Measurements from ENCODE around the gene B4GALT3.
"Not testable (repeated sequence)": the region's sequence is repeated elsewhere in the genome, so short reads cannot be mapped to it uniquely, and the experiment has no call there.

B4GALT3 gene

DNA sequence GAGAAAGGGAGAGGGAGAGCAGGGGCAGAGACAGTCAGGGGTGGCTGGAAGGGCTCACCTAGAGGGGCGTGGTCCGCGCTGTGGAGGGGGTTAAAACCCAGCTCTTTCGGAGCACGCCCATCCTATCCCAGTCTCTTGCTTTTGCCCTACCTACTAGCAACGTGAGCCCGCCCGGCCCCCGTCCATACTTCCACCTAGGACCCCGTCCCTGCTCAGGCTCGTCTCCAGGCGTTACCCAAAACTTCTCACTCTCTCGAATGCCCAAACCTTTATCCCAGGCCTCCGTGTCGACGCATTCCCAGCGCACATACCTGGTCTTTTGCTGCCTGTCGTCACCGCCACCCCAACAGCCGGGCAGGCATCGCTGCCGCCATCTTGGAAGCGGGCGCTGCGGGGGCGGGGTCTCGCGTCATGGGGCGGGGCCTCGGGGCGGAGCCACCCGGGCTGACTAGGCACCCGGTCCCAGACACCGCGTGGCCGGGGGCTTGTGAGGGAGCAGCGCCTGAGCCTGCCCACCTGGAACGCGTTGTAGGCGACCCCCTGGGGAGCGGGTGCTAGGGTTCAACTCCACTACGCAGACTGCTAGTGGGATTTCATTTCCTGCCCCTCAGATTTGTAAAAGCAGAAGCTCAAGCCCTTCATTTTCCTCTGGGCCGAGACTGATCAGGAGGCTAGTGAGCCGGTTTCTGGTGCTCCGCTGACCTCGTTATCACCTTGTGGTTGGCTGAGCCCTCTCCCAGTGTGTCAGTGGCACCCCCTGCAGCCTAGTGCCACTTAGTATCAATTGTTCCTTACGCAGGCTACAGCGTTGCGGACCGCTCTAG is at the start of gene B4GALT3:
B4GALT3 (minus strand) TSS at position 396 of the 824 bp plus-strand sequence. CDS start 1,447 bp downstream, outside the sequence.
- peak; percentile 94 for DNase-seq

DNA sequence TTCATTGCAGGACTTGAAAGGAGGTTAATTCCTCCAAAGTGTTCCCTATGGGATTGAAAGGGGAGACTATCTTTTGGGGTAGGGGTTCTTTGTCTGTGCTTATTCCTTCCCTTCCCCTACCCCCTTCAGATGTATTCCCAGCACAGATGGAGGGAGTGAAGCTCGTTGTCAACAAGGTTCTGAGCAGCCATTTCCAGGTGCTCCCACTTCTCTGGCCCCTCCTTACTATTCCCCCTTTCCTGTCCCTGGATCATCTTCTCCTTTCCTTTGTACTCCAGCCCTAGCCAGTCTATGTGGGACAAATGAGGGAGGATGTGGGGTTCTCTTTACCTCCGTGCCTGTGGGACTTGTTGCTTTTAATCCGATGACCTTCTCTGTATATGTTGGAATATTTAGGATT is 49.5 kb upstream of the B4GALT3 start:
- no peak for DNase-seq

DNA sequence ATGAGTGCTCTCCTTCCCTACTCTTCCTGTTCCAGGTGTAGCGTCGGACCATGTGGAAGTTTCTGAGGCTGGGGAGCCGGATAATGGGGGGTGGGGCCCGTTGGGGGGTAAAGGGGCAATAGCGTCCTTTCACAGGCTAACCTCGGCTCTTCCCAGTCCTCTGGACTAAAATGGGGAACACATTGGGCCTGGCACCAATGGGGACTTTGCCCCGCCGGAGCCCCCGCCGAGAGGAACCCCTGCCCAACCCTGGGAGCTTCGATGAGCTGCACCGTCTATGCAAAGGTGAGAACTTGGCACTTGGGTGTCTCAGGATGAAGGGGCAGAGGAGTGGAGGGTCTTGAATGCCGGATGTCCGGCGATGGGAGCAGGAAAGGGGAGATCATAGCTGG is 49.0 kb upstream of the B4GALT3 start:
- DNase-seq, result no peak

DNA sequence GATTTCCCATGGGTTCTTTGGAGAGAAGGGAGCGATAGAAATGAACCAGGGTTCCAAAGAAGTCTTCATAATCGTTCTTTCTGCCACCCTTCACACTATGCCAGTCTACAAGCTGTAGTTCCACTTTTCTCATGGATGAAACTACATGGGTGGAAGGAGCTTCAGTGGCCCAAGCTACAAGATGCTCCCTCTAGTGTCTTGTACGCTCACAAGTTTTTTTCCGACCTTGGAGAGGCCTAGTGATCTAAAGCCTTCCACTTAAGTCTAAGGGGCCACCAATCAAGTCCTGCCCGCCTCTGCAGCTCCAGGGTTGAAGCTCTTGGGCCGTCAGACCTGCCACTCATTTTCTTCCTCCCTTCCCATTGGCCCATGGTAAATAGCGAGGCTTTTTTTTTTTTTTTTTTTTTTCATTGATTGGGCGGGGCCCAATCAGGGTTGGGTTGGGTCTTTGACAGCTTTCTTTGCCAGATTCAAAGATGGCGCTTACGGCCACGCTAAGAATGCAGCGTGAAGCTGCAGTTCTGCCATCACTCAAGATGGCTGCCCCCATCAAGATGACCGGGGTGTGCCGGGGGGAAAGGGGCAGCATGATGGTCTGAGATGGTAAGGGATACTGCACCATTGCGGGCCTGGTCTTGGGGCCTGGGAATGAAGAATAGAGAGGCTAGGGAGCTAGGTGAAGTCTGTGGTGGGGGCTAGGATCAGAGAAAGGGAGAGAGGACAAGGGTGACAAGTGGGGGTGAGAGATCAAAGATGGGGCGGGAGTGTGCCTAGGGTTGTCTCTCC is 48.4 kb upstream of the B4GALT3 start, which contains the start of gene TOMM40L:
TOMM40L (plus strand) TSS at position 527 of the 786 bp plus-strand sequence. CDS start 430 bp downstream, outside the sequence.
- DNase-seq, result peak; percentile 85

DNA sequence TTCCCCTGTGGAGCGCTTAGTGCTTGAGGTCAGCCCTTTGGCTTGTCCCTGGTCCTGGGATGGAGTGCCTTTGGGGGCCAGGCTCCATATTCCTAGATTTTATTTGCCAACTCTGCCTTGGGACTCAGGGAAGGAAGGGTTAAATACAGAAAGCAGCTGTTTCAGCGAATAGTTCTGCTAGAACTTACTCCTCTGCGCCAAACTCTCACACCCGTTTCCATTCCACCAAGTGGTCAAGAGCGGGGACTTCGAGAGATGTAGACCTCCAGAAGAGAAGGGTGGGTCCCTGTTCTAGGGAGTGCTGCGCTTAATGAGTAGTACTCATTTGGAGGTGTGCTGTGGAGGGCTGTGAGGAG is 47.8 kb upstream of the B4GALT3 start:
- no peak for DNase-seq

DNA sequence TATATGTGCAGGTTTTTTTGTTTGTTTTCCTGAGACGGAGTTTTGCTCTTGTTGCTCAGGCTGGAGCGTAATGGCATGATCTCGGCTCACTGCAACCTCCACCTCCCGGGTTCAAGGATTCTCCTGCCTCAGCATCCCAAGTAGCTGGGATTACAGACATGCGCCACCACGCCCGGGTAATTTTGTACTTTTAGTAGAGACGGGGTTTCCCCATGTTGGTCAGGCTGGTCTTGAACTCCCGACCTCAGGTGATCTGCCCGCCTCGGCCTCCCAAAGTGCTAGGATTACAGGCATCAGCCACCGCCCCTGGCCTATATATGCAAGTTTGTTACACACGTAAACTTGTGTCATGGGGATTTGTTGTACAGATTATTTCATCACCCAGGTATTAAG is 47.4 kb upstream of the B4GALT3 start:
- DNase-seq, result not testable (repeated sequence)

DNA sequence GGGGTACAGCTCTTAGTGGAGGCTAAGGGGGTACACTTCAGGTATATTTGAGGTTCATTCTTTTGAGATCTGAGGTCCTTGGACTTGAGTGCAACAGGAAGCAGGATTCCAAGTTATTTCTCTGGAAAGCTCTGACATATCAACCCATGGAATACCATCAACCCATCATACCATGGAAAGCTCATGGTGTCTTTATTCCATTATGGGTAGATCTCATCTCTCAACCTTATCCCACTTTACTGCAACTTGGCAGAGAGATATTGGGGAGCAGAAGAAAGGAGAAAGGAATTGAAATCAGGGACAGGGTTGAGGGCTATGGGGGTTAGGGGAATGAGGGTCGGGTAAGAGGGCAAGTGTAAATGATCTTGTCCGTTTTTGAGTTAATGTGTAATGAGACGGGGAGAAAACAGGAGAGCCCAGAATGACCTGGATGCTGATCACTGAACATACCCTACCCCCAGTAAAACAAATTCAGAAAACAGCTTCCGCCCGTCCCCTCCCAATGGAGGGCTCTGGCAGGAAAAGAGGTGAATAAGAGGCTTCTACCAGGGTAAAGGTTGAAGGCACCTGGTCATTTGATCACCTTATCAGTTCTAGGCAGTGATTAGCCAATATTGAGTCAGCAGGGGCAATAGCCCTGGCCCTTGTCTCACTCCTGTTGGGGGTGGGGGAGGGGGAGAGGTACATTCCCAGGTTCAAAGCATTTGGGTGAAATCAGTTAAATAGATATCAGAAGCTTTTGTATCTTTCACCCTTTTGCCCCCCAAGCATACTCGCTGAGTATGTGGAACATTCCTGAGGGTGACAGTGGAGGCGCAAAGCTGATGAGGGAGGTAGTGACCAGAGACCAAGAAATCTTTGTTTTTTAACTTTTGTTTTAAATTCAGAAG is 46.7 kb upstream of the B4GALT3 start:
- DNase-seq, result no peak

DNA sequence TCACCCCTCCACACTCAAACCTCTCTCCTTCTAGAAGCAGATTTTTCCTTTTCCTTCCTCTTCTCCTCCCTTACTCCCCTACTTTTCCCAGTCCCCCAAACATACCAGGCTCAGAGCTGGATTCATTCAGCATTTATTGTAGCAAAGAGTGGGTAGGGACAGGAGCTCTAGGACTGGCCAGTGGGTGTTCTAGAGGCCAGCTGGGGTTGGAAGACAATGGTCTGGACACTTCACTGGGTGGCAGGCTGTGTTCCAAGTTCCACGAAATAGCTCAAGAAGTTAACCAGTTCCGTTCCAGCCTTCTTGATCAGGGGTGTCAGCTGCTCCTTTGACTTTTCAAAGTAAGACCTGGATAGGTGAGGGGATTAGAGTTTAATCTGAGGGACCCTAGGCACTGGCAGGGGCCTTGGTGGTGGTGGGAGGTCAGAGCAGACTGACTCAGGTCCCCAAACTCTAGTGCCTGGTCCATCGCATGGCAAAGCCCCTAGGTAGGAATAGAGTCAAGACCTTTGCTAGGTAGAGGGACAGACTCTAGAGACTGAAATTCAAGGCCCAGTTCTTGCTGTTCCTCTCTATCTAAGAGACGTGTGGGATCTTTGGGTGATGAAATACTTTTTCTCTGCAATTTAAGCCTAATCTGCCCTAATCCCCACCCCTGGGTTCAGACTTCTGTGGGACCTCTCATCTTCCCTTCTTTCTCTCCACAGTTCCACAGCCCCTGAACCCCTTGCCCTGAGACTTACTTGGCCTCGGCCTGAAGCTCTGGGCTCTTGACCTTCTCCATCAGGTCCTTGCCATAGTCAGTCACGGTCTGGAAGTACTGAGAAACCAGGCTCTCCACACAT is 45.1 kb upstream of the B4GALT3 start:
- no peak for DNase-seq

DNA sequence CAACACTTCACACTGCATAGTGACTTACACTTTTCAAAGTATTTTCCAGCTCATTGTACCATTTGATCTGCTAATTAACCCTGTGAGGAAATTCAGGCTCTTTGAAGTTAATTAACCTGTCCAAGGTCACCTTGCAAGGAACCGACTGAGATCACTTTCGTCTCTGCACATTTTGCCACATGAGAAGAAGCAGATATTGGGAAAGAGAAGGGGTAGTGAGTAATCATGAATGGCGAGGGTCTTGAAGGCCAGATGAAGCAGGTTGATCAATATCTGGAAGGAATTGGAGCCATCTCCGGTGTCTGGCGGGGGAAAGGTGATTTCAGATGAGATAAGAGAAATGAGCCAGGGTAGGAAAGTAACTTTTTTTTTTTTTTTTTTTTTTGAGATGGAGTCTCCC is 42.7 kb upstream of the B4GALT3 start:
- no peak for DNase-seq

DNA sequence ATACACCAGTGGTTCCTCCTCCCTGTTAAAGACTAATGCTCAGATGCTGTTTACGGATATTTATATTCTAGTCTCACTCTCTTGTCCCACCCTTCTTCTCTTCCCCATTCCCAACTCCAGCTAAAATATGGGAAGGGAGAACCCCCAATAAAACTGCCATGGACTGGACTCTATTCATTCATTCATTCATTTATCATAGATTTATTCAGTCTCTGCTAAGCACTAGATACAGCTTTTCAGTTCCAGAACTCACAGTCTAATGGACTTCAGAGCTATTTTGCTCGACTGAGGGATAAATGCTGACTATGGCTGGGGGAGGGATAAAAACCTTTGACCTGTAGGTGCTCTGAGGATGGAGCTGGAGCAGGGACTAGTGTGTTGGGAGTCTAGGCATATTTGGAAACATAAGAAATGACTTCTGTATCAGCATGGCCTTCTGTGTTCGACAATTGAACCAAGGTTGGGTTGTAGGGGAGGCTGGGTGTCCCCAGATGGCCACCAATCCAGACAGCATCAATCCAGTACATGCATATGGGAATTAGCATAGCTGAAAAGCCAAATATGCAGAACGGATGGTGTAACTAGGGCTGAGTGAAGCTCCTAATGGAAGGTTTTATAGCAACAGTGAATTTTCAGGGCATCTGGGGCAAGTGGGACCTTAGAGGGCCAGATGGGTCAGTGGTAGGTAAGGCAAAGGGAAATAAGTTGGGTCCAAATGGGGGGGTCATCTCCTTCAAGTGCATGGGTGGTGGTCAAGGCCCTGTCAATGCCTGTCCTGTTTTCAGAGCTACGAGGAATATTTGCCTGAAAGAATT is 42.0 kb upstream of the B4GALT3 start:
- DNase-seq, result no peak

DNA sequence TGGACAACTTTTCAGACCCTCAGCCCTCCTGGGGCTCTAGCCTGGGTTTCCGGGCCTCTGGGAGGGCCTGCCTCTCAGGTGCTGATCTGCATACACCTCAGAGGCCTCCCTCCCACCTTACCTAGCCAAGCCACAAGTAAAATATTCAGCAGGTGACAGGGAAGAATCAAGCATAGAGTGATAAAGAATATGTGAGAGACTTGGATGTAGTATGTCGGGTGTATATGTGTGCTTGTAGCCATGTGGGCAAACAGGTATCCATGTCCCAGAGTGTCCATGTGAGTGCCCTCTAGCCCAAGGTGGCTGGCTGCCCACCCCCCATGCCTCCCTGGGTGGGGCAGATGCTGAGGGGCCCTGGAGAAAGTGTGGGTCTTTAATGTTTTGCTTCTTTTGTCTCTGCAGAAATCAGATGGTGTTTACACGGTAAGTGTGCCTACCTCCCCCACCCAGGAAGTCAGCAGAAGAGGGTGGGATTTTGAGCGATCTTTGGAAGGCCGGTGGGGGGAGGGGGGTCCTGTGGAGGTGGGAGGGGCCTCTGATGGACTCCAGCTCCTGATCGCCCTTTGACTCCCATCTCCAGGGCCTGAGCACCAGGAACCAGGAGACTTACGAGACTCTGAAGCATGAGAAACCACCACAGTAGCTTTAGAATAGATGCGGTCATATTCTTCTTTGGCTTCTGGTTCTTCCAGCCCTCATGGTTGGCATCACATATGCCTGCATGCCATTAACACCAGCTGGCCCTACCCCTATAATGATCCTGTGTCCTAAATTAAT is 41.2 kb upstream of the B4GALT3 start:
- DNase-seq, result no peak

DNA sequence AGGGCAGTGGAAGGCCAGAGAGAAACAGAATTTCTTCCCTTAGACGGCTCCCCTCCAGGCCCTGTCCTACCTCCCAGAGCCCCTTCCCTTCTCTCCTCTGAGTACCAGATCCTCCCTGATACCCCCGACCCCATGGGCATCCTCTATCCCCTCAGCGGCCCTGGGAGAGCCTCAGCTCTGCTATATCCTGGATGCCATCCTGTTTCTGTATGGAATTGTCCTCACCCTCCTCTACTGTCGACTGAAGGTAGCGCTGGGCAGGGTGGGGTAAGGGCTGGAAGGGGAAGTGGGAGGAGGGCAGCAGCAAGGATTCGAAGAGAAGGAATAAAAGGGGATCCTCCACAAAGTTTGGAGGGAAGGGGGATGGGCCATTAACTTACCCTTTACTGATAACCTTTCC is 40.5 kb upstream of the B4GALT3 start:
- DNase-seq, result no peak

DNA sequence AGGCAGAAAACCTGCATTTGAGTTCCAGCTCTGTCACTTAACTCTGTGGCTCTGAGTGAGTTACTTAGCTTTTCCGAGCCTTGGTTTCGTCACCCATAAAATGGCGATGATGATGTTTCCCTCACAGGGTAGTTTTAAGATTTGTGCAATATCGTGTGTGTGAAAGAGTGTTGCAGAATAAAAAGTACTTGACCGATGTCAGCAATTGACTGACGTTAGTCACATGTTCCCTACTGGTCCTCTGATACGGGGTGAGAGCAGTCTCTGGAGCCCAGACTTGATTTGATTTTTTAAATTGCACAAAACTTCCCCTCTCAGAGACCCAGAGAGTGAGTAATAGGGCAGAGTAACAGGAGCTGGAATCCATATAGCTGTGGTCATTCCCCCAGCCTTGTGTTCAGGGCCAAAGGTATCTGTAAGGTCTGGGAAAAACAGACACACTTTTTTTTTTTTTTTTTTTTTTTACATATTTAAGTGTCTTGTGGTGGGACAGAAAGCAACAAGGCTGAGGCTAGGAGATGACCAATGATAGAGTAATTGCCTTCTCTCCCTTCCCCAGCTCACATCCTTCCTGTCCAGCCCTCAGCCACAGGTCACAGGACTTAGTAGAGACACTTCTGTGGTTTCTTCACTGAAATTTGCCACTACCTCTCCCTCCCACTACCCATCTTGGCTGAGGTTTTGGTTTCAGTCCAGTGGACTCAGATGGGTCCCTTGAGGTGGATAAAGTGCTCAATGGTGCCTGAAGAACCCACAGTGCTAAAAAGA is 39.8 kb upstream of the B4GALT3 start:
- no peak for DNase-seq

DNA sequence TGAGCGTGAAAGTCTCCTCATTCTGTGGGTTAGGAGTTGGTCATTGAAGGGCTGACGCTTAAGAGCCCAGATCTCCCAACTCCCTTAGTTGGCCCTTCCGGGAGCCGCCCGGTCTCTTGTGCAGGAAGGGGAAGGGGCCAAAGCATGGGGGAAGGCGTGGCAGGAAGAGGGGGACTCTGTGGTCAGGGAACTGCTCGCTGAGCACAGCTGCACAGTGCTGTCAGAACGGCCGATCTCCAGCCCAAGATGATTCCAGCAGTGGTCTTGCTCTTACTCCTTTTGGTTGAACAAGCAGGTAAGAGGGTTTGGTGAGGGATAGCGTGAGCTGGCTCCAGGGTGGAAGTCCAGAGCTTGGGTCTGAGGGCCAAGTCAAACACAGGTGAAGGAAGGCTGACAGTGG is 37.8 kb upstream of the B4GALT3 start, which contains the start of gene FCER1G:
FCER1G (plus strand) TSS at position 220 of the 400 bp plus-strand sequence; CDS start at position 247, 27 bp downstream.
- no peak for DNase-seq

DNA sequence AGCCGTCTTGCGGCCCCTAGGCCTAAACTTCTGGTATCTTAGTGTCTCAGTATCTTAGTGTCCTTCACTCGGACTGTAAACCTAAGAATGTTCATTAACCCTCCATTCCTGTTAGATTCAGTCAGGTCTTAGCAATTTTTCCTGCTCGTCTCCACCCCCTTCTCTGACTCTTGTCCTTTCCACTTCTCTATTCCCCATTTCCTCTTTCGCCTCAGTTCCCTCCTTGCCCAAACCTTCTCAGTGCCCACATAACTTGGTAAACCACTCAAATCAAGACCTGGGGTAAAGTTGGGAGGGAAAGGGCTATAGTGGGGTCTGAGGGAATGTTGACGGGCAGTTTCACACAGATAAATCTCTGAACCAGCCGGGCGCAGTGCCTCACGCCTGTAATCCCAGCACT is 37.1 kb upstream of the B4GALT3 start:
- no peak for DNase-seq

DNA sequence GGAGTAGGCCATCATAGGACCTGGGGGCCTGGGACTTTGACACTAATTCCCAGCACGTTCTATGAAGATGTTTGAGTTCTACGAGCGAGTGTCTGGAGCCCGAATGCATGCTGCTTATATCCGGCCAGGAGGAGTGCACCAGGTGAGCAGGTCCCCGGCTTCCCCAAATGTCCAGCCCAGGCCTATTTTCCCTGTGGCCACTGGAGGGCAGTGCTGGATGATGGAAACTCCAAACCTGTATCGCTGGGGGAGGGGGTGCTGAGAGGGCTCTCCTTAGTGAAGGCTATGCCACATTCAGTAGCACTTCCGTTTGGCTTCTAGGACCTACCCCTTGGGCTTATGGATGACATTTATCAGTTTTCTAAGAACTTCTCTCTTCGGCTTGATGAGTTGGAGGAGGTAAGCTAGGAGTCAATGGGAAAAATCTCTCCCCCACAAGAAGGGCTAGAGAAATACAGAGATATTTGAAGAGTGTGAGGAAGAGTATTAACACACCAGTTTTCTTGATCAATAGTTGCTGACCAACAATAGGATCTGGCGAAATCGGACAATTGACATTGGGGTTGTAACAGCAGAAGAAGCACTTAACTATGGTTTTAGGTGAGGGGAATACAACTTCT is 32.6 kb upstream of the B4GALT3 start:
- DNase-seq, result peak; percentile 70

DNA sequence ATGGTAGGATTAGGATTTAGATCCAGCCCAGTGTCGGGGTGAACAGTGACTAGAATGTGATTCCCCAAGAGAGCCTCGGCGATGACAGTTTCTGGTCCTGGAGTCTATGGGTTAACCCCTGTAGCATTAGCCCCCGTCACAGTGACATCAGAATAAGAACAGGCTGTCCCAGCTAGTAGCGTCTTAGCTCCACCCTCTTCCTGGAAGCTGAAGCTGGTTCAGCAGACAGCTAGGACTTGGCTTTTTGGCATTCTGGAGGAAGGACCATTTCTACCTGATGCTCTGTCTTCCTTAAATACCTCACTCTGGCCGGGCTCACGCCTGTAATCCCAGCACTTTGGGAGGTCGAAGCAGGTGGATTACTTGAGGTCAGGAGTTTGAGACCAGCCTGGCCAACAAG is 29.9 kb upstream of the B4GALT3 start:
- DNase-seq, result no peak

DNA sequence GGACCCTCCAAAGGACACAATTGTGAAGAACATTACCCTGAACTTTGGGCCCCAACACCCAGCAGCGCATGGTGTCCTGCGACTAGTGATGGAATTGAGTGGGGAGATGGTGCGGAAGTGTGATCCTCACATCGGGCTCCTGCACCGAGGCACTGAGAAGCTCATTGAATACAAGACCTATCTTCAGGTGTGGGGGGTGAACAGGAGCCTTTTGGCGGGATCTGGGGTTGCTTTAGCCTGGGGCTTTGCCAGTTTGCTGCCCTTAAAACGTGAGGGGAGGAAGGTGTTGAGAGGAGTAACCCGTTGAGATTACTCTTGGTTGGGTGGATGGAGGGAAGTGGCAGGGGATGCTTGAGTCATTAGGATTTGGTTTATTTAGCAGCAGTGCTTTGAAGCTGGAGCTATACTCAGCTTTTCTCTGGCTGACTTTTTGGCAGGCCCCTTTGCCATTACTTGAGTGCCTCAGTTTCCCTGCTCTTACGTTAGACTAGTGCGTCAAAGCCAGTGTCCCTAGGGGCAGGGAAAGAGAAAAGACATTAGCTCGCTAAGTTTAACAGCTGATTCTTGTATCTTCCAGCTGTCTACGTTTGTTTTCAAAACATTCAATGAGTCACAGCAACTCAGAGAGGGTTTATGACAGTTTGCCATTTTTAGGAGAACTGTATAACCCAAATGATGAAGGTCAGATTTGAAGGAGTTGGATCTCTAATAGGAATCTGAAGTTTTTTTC is 29.3 kb upstream of the B4GALT3 start:
- DNase-seq, result no peak

Data from activated CD4-positive, alpha-beta T cell treated with anti-CD3 and anti-CD28 coated beads, Interleukin-2, amount 50 U/mL, for 1 hour (primary cell).